GM23338 (cell line): ENCODE results near the gene RANGRF. TPM values are rescaled to one million over a fixed set of nuclear protein-coding genes. Genes with fewer than 3 reads are reported as not detected.

Experiments used
- ATAC-seq: fragments of 200-7000 bp; cut with Tn5 transposase; 3 replicates; pipeline ENCODE4 v1.9.1; 2020
- DNase-seq: peaks from one replicate; pipeline ENCODE4 v3.0.0-alpha.2; 2015; ENCODE audit warnings: low spot score
- H2AFZ ChIP-seq: fragments of 200-600 bp; sonication (generic); 2 replicates; pipeline ENCODE4 v1.8.0; 2016; ENCODE audit warnings: antibody characterized with exemption, mild to moderate bottlenecking, moderate library complexity
- H3F3A ChIP-seq: fragments of 200-600 bp; sonication (generic); replicated peaks from 2 replicates; pipeline ENCODE4 v1.8.0; 2017; ENCODE audit warnings: antibody characterized with exemption, mixed run types, low read depth
- H3K27ac ChIP-seq: fragments of 200-600 bp; sonication (generic); 2 replicates; pipeline ENCODE4 v1.6.1; 2016; ENCODE audit warnings: low read depth
- H3K27me3 ChIP-seq: fragments of 200-600 bp; sonication (generic); 2 replicates; pipeline ENCODE4 v1.8.0; 2016; ENCODE audit warnings: mild to moderate bottlenecking, mixed run types, moderate library complexity; ENCODE audit not compliant: insufficient read depth
- H3K36me3 ChIP-seq: fragments of 200-600 bp; sonication (generic); 2 replicates; pipeline ENCODE4 v1.8.0; 2016; ENCODE audit warnings: mild to moderate bottlenecking; ENCODE audit not compliant: insufficient read depth
- H3K4me1 ChIP-seq: fragments of 200-600 bp; sonication (generic); 2 replicates; pipeline ENCODE4 v1.8.0; 2016; ENCODE audit warnings: mild to moderate bottlenecking, moderate library complexity; ENCODE audit not compliant: insufficient read depth
- H3K4me2 ChIP-seq: fragments of 200-600 bp; sonication (generic); 2 replicates; pipeline ENCODE4 v1.7.1; 2017; ENCODE audit warnings: mixed run types
- H3K4me3 ChIP-seq: fragments of 200-600 bp; sonication (generic); 2 replicates; pipeline ENCODE4 v1.6.1; 2016; ENCODE audit warnings: mixed run types
- H3K79me2 ChIP-seq: fragments of 200-600 bp; sonication (generic); replicated peaks from 2 replicates; pipeline ENCODE4 v1.8.0; 2017; ENCODE audit warnings: mild to moderate bottlenecking; ENCODE audit not compliant: insufficient read depth
- H3K9me2 ChIP-seq: fragments of 200-600 bp; sonication (generic); 2 replicates; pipeline ENCODE4 v1.8.0; 2017; ENCODE audit not compliant: insufficient read depth
- H4K20me1 ChIP-seq: fragments of 200-600 bp; sonication (generic); replicated peaks from 2 replicates; pipeline ENCODE4 v1.8.0; 2017; ENCODE audit warnings: mild to moderate bottlenecking; ENCODE audit not compliant: insufficient read depth
- H3K27ac Mint-ChIP-seq: 2 replicates; pipeline ENCODE4 v1.8.0; 2020; ENCODE audit warnings: inconsistent platforms, mild to moderate bottlenecking, moderate library complexity, mixed read lengths
- H3K27me3 Mint-ChIP-seq: 3 replicates; pipeline ENCODE4 v1.8.0; 2022; ENCODE audit warnings: low read depth, mild to moderate bottlenecking, moderate library complexity, mixed read lengths, inconsistent platforms; ENCODE audit not compliant: insufficient read depth, poor library complexity
- H3K36me3 Mint-ChIP-seq: 3 replicates; pipeline ENCODE4 v1.8.0; 2021; ENCODE audit warnings: low read depth, mild to moderate bottlenecking, inconsistent platforms, moderate library complexity, mixed read lengths
- H3K4me1 Mint-ChIP-seq: 3 replicates; pipeline ENCODE4 v1.8.0; 2020; ENCODE audit warnings: mild to moderate bottlenecking, inconsistent platforms, mixed read lengths
- H3K4me3 Mint-ChIP-seq: 3 replicates; pipeline ENCODE4 v1.8.0; 2021; ENCODE audit warnings: moderate library complexity, mild to moderate bottlenecking, inconsistent platforms, mixed read lengths
- H3K9me3 Mint-ChIP-seq: 3 replicates; pipeline ENCODE4 v1.8.0; 2020; ENCODE audit warnings: moderate library complexity, mild to moderate bottlenecking, inconsistent platforms, mixed read lengths
- CREB1 ChIP-seq: fragments of 250-450 bp; sonication (Bioruptor Pico); IDR thresholded peaks from 2 replicates; pipeline ENCODE4 v1.5.0; 2020; ENCODE audit warnings: low read depth, mild to moderate bottlenecking, moderate library complexity
- EZH2 ChIP-seq: fragments of 200-600 bp; sonication (generic); IDR thresholded peaks from one replicate; pipeline ENCODE4 v1.8.0; 2017; ENCODE audit warnings: antibody characterized with exemption, mild to moderate bottlenecking, low read depth; ENCODE audit not compliant: unreplicated experiment
- EZH2phosphoT487 ChIP-seq: fragments of 200-600 bp; sonication (generic); IDR thresholded peaks from one replicate; pipeline ENCODE4 v1.8.1; 2018; ENCODE audit warnings: antibody characterized with exemption; ENCODE audit not compliant: unreplicated experiment
- JUNB ChIP-seq: IDR thresholded peaks from one replicate; pipeline ENCODE4 v1.6.1; 2016; ENCODE audit warnings: antibody characterized with exemption; ENCODE audit not compliant: unreplicated experiment
- NANOG ChIP-seq: IDR thresholded peaks from 2 replicates; pipeline ENCODE4 v1.6.1; 2016; ENCODE audit warnings: antibody characterized with exemption, borderline replicate concordance
- POLR2AphosphoS5 ChIP-seq: IDR thresholded peaks from 2 replicates; pipeline ENCODE4 v1.6.1; 2016; ENCODE audit warnings: antibody characterized with exemption, low read depth
- REST ChIP-seq: IDR thresholded peaks from one replicate; pipeline ENCODE4 v1.6.1; 2018; ENCODE audit warnings: antibody characterized with exemption; ENCODE audit not compliant: unreplicated experiment
- STAT1 ChIP-seq: IDR thresholded peaks from one replicate; pipeline ENCODE4 v1.6.1; 2016; ENCODE audit warnings: antibody characterized with exemption; ENCODE audit not compliant: unreplicated experiment
- ZNF114 ChIP-seq: fragments of 250-450 bp; sonication (Bioruptor Pico); IDR thresholded peaks from 2 replicates; pipeline ENCODE4 v1.5.0; 2020; ENCODE audit warnings: mild to moderate bottlenecking, moderate library complexity
- ZNF331 ChIP-seq: fragments of 250-450 bp; sonication (Bioruptor Pico); IDR thresholded peaks from 2 replicates; pipeline ENCODE4 v1.5.0; 2020; ENCODE audit warnings: low read depth, mild to moderate bottlenecking, moderate library complexity
- polyA plus RNA-seq: library from polyadenylated mRNA; unstranded; fragments of >200 nt; fragmentation: Nextera tagmentation; extraction: Ambion mirVana; gene quantifications from 2 replicates; pipeline ENCODE4 v1.2.1, GENCODE V29; 2016
- total RNA-seq: library from RNA; depleted of rRNA; stranded (reverse); fragments of >200 nt; shearing (Covaris generic); gene quantifications from 2 replicates; pipeline ENCODE4 v1.2.3, GENCODE V29; 2014
- TF ChIP-seq, protein P1 (sequence below): fragments of 250-450 bp; sonication (Bioruptor Pico); IDR thresholded peaks from 2 replicates; pipeline ENCODE4 v1.5.0; 2020; ENCODE audit warnings: mild to moderate bottlenecking, moderate library complexity
- TF ChIP-seq, protein P2 (sequence below): IDR thresholded peaks from 2 replicates; pipeline ENCODE4 v1.6.1; 2016; ENCODE audit warnings: antibody characterized with exemption
- TF ChIP-seq, protein P3 (sequence below), 2 experiments: fragments of 200-600 bp in 1 of 2; sonication (generic) in 1 of 2; conservative IDR thresholded peaks; 2 replicates each; pipeline versions ENCODE4 v1.5.1 to v1.6.1; 2016 to 2017; ENCODE audit warnings: antibody characterized with exemption in 2 of 2, low read depth in 2 of 2, mild to moderate bottlenecking in 2 of 2, moderate library complexity in 1 of 2

Gene RANGRF
- total and polyA plus RNA-seq, 2 experiments from 2014 or later = 11.2 to 52.4 TPM

- DNase-seq = no peak
- Histone ChIP-seq H3K4me2 (no peak overlapping the region), H3K4me3 (no peak overlapping the region), H3F3A (no peaks in the 10 kb centered on the region), H3K36me3 (no peaks in the 10 kb centered on the region), H3K4me1 (no peaks in the 10 kb centered on the region), H3K27ac (no peak overlapping the region), H3K79me2 (no peaks in the 10 kb centered on the region), H3K9me2 (no peaks in the 10 kb centered on the region), H2AFZ (no peak overlapping the region), H3K27me3 (peaks cover 12% of the 10 kb centered on the region), H4K20me1 (0 out of 2 replicates have a peak, but pooled peaks cover 3% of the 10 kb centered on the region)
- peaks cover 19% of the 10 kb centered on the region for H3K27me3 Mint-ChIP-seq
- ATAC-seq = no peak
- no peaks in the 10 kb centered on the region for H3K36me3 Mint-ChIP-seq
- H3K27ac Mint-ChIP-seq = no peak overlapping the region
- no peak overlapping the region for H3K4me3 Mint-ChIP-seq
- H3K4me1 Mint-ChIP-seq = peaks cover 3% of the 10 kb centered on the region; the same call in 2 of the 3 replicates
- no peak for TF ChIP-seq ZNF331
- TF ChIP-seq, protein P1, sequence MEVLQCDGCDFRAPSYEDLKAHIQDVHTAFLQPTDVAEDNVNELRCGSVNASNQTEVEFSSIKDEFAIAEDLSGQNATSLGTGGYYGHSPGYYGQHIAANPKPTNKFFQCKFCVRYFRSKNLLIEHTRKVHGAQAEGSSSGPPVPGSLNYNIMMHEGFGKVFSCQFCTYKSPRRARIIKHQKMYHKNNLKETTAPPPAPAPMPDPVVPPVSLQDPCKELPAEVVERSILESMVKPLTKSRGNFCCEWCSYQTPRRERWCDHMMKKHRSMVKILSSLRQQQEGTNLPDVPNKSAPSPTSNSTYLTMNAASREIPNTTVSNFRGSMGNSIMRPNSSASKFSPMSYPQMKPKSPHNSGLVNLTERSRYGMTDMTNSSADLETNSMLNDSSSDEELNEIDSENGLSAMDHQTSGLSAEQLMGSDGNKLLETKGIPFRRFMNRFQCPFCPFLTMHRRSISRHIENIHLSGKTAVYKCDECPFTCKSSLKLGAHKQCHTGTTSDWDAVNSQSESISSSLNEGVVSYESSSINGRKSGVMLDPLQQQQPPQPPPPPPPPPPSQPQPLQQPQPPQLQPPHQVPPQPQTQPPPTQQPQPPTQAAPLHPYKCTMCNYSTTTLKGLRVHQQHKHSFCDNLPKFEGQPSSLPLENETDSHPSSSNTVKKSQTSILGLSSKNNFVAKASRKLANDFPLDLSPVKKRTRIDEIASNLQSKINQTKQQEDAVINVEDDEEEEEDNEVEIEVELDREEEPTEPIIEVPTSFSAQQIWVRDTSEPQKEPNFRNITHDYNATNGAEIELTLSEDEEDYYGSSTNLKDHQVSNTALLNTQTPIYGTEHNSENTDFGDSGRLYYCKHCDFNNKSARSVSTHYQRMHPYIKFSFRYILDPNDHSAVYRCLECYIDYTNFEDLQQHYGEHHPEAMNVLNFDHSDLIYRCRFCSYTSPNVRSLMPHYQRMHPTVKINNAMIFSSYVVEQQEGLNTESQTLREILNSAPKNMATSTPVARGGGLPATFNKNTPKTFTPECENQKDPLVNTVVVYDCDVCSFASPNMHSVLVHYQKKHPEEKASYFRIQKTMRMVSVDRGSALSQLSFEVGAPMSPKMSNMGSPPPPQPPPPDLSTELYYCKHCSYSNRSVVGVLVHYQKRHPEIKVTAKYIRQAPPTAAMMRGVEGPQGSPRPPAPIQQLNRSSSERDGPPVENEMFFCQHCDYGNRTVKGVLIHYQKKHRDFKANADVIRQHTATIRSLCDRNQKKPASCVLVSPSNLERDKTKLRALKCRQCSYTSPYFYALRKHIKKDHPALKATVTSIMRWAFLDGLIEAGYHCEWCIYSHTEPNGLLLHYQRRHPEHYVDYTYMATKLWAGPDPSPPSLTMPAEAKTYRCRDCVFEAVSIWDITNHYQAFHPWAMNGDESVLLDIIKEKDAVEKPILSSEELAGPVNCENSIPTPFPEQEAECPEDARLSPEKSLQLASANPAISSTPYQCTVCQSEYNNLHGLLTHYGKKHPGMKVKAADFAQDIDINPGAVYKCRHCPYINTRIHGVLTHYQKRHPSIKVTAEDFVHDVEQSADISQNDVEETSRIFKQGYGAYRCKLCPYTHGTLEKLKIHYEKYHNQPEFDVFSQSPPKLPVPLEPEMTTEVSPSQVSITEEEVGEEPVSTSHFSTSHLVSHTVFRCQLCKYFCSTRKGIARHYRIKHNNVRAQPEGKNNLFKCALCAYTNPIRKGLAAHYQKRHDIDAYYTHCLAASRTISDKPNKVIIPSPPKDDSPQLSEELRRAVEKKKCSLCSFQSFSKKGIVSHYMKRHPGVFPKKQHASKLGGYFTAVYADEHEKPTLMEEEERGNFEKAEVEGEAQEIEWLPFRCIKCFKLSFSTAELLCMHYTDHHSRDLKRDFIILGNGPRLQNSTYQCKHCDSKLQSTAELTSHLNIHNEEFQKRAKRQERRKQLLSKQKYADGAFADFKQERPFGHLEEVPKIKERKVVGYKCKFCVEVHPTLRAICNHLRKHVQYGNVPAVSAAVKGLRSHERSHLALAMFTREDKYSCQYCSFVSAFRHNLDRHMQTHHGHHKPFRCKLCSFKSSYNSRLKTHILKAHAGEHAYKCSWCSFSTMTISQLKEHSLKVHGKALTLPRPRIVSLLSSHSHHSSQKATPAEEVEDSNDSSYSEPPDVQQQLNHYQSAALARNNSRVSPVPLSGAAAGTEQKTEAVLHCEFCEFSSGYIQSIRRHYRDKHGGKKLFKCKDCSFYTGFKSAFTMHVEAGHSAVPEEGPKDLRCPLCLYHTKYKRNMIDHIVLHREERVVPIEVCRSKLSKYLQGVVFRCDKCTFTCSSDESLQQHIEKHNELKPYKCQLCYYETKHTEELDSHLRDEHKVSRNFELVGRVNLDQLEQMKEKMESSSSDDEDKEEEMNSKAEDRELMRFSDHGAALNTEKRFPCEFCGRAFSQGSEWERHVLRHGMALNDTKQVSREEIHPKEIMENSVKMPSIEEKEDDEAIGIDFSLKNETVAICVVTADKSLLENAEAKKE (CRISPR knock-in tag) = no peak
- no peak for TF ChIP-seq ZNF114 (CRISPR knock-in tag)
- TF ChIP-seq EZH2phosphoT487 = no peak
- no peak for TF ChIP-seq NANOG
- TF ChIP-seq JUNB = no peak
- TF ChIP-seq POLR2AphosphoS5 = no peak
- TF ChIP-seq STAT1 = no peak
- TF ChIP-seq CREB1 (CRISPR knock-in tag) = no peak
- no peak for TF ChIP-seq EZH2
- TF ChIP-seq, protein P2, sequence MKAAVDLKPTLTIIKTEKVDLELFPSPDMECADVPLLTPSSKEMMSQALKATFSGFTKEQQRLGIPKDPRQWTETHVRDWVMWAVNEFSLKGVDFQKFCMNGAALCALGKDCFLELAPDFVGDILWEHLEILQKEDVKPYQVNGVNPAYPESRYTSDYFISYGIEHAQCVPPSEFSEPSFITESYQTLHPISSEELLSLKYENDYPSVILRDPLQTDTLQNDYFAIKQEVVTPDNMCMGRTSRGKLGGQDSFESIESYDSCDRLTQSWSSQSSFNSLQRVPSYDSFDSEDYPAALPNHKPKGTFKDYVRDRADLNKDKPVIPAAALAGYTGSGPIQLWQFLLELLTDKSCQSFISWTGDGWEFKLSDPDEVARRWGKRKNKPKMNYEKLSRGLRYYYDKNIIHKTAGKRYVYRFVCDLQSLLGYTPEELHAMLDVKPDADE = no peak
- TF ChIP-seq REST = no peak
- TF ChIP-seq, protein P3, sequence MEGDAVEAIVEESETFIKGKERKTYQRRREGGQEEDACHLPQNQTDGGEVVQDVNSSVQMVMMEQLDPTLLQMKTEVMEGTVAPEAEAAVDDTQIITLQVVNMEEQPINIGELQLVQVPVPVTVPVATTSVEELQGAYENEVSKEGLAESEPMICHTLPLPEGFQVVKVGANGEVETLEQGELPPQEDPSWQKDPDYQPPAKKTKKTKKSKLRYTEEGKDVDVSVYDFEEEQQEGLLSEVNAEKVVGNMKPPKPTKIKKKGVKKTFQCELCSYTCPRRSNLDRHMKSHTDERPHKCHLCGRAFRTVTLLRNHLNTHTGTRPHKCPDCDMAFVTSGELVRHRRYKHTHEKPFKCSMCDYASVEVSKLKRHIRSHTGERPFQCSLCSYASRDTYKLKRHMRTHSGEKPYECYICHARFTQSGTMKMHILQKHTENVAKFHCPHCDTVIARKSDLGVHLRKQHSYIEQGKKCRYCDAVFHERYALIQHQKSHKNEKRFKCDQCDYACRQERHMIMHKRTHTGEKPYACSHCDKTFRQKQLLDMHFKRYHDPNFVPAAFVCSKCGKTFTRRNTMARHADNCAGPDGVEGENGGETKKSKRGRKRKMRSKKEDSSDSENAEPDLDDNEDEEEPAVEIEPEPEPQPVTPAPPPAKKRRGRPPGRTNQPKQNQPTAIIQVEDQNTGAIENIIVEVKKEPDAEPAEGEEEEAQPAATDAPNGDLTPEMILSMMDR (conservative IDR thresholded peaks at IDR 0.05; ENCODE audit: low read depth in 2 of 2) = no peak
- H3K9me3 Mint-ChIP-seq = no peaks in the 10 kb centered on the region
Observed at GRCh38 chr17:8332128-8332527, 43.7 kb downstream of the RANGRF start.
